NCI-H1417 treated with DMSO at 0.1 percent for 48 hours (cell line): ENCODE results near the gene CRB2.

Experiments
- DNase-seq: peaks from one replicate; lab custom pipeline; 2025; lab: John Stamatoyannopoulos, UW

CRB2 gene

DNA sequence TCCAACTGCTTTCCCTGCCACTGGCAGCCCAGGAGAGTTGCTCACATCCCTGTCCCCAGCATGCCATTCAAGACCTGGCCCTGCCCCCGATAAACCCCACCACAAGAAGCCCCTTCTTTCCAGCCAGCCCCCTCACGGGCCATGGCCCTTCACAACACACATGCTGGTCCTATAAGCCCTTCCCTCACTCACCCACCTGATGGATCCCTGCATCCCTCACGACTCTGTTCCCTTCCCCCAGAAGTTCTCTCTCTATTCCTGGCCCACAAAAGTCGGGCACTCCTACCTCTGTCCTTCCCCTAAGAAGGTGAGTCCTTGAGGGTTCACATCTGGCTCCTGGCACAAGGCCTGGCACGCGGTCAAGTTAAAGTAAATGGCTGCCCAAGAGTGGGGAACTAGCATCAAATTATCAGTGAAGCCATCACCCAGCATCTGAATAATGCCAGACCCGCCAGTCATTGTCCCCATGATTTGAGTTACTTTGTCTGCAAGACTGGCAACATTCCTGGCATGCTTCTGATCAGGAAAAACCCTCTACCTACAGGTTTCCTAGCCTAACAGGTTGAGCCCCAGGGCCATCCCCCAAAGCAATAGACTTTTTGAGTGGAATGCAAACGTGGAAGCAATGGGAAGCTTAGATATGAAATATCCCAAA is 65.9 kb downstream of the CRB2 start:
- DNase-seq: no peak

DNA sequence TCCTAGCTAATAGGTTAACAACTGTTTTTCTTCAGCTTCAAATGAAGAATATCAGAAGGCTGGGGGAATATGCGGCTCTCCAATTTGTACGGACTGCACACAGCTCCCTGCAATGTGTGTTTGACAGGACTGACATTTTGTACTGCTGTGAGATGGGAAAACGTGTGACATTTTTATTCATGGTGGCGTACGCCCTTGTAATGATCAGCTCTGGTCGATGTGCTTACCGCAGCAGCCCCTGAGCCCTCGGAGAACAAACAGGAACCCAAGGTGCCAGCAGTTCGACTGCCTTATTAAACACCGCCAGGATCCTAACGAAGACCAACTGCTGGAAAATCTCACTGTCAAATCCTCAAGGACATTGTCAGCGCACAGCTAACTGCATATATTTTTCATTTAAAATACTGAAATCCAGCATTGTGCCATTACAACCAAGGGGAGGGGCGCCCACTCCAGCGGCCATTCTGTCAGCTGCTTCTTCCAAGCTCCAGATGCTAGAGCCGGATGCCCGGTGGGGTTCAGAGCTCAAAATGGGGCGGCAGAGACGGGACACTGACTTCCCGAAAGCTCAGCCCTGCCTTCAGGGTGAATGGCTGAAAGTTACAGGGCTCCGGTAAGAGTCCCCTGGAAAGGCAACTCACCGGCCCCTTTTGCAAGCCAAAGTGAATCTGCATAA is 66.8 kb downstream of the CRB2 start:
- no peak for DNase-seq

DNA sequence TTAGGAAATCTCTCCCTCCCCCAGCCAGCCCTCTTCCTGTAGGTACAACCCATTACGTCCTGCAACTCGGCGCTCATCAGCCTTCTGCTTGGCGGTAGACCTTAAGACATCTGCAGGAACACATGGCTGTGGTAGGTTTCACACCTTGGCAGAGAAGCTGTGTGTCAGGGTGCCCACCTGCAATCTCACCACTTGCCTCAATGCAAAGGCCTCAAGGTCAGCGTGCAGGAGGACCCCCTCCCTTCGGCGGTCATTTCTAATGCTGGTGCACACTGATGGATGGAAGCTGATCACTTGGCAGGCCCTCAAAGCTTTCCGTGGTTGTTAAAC is 67.3 kb downstream of the CRB2 start:
- no peak for DNase-seq

DNA sequence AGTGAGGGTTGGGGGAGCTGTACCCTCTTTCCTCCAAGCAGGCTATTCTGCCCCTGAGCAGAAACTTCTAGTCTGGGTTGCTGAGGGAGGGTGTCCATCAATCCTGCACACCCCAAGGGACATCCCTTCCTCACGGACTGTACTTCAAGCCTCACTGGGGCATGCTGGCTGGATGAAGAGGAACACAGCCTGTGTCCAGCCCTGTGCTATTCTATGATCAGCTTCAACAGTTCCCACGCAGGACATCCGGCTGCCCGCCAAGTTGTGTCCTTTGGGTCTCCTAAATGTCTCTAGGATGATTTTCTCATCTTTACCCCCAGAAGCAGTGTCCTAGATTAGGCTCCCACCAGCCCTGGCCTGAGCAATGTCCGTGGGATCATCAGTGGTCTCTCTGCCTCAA is 68.1 kb downstream of the CRB2 start:
- DNase-seq: no peak

DNA sequence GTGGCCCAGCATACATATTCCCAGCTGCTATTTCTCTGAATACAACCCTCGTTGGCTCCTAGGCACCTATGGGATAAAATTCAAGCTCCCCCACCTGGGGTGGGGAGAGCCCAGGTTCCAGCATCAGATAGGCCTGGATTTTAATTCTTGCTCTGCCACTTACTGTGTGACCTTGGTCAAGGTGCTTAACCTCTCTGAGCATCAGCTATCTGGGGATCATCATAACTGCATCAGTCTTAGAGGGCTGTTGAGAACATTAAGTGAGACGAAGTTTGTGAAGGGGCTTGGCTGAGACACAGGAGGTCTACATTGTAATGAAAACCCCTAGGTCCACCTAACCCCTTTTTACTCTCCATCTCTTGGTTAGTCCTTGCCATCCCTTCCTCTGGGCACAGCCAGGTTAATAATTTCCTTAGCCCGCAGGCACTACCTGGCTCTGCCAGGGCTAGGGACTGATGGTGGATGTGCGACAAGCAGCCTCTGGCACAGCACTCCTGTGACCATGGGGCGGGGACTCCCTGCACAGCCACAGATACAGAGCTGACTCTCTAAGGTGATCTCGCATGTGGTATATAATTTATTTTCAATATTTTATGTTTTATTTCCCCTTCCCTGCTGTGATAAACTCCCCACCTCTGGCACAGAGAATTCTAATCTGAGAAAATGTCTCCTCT is 68.7 kb downstream of the CRB2 start:
- no peak for DNase-seq

DNA sequence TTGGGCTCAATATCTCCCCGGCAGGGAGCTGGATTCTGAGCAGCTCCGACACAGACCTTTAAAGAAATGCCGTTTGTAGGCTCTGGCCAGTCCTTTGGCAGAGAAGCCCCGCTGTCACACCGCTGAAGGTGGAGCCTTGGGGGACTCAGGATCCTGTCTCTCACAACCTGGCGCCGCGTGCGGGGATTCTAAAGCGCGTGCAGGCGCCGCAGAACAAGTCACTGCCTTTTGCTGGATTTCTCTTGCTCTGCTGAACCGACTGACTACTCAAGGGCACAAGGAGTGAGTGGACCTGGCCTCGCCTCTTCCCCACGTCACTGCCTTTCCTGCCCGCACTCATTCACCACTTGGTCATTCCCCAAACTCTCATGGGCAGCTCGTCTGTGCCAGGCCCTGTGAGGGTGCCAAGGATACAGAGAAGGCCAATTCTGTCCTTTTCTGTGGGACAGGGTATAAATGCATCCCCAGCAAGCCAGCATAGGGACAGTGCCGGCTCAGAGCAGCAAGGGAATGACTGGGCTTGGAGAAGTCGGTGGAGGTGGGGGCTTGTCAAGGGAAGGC is 69.3 kb downstream of the CRB2 start:
- no peak for DNase-seq

DNA sequence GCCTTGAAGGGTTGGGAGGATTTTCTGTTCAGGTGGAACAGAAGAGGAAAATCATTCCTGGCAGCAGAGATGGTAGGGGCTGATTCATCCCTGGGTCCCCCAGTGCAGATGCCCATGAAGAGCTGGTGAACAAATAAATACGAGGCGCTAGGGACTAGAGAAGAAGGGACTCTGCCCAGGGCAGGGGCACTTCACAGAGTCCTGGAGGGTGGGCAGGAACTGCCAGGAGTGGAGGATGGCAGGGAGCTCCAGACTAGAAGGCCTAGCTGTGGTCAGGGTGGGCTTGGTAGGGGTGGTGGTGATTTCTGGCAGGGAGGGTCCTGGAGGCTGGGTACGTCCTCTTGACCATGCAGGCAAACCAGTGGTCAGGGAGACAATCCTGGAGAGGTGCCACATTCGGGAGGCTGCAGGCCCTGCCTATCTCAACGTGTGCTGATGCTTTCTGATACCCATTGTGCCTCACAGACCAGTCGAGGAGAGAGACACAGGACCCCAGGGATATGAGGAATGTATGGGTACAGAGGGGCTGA is 69.9 kb downstream of the CRB2 start:
- DNase-seq: no peak

DNA sequence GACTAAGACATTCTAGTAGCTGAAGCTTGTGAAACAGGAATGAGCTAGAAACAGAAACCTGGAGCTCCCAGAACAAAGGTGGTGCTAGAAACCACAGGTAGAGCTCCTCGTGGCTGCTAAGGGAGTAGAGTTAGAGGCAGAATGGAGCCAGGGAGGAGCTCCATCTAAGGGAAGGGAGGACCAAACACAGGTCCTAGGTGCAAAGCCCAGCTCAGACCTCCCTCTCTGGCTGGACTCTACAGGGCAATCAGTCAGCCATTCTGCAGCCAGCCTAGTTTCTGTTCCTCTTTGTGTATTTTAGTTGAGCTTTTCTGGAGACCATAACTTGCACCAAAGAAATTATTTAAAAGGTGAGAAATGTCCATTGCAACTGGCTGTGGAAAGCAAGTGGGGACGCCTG is 70.4 kb downstream of the CRB2 start:
- no peak for DNase-seq
